GM12878 (cell line): ENCODE measurements around the gene R3HDM2. TPM values are rescaled to one million over a fixed set of nuclear protein-coding genes. Genes with fewer than 3 reads are reported as not detected.

Experiments
- ATAC-seq: fragments of 200-7000 bp; cut with Tn5 transposase; 3 replicates; pipeline ENCODE4 v1.9.1; 2020; ENCODE audit warnings: mild to moderate bottlenecking, moderate library complexity
- BruUV-seq: library from RNA; stranded (reverse); fragments of 400-500 nt; replicated peaks from 2 replicates; lab custom pipeline; 2021; lab: Mats Ljungman, UMichigan
- CTCF ChIA-PET: fragments of 300-600 bp; sonication (Branson Sonifier 250); formaldehyde crosslinking; extraction: SDS; loops from one replicate; lab custom pipeline; 2021; ENCODE audit warnings: inconsistent platforms; lab: Yijun Ruan, JAX
- POLR2A ChIA-PET: fragments of 350-600 bp; formaldehyde crosslinking; extraction: SDS; loops from one replicate; lab custom pipeline; 2021; ENCODE audit warnings: inconsistent platforms; lab: Charles Lee
- RAD21 ChIA-PET: fragments of 300-600 bp; sonication (Branson Sonifier 250); formaldehyde crosslinking; loops from one replicate; lab custom pipeline; 2023; ENCODE audit warnings: antibody characterized with exemption; ENCODE audit not compliant: unreplicated experiment; lab: Charles Lee
- SMC1A ChIA-PET: fragments of 300-600 bp; sonication (Branson Sonifier 250); formaldehyde crosslinking; loops from one replicate; lab custom pipeline; 2023; ENCODE audit not compliant: unreplicated experiment, uncharacterized antibody; lab: Charles Lee
- DNase-seq: peaks from one replicate; pipeline ENCODE4 v3.0.0-alpha.2; 2011; ENCODE audit warnings: low read depth, low spot score
- FAIRE-seq: peaks from 3 replicates; lab custom pipeline; 2011; peaks lifted over from hg19 to GRCh38; lab: Jason Lieb, UNC
- H2AFZ ChIP-seq: 2 replicates; pipeline ENCODE4 v1.6.0; 2011; ENCODE audit warnings: low read depth, low read length, control low read depth; ENCODE audit not compliant: control insufficient read depth
- H3K27ac ChIP-seq: 2 replicates; pipeline ENCODE4 v1.5.1; 2011; ENCODE audit warnings: control low read depth; ENCODE audit not compliant: control insufficient read depth, insufficient read depth
- H3K27me3 ChIP-seq, 2 experiments: replicated peaks in 1 of 2; 2 replicates each; pipeline versions ENCODE4 v1.6.0 to v1.6.1; 2011; ENCODE audit warnings: low read length in 1 of 2; ENCODE audit not compliant: control insufficient read depth in 2 of 2, insufficient read depth in 2 of 2
- H3K36me3 ChIP-seq, 2 experiments: 2 replicates each; pipeline ENCODE4 v1.5.1; 2011; ENCODE audit warnings: low read length in 1 of 2; ENCODE audit not compliant: control insufficient read depth in 2 of 2, insufficient read depth in 2 of 2
- H3K4me1 ChIP-seq: 2 replicates; pipeline ENCODE4 v1.6.1; 2011; ENCODE audit warnings: mild to moderate bottlenecking, low read length, moderate library complexity, mixed read lengths; ENCODE audit not compliant: control insufficient read depth, insufficient read depth
- H3K4me2 ChIP-seq: 2 replicates; pipeline ENCODE4 v1.6.0; 2011; ENCODE audit warnings: control low read depth; ENCODE audit not compliant: control insufficient read depth, insufficient read depth
- H3K4me3 ChIP-seq: fragments of 200-600 bp; sonication (generic); 2 replicates; pipeline ENCODE4 v1.5.1; 2016
- H3K79me2 ChIP-seq: 2 replicates; pipeline ENCODE4 v1.6.0; 2011; ENCODE audit warnings: low read length; ENCODE audit not compliant: control insufficient read depth, insufficient read depth
- H3K9ac ChIP-seq: 2 replicates; pipeline ENCODE4 v1.8.0; 2011; ENCODE audit warnings: low read length, control low read depth, mixed read lengths; ENCODE audit not compliant: control insufficient read depth, insufficient read depth
- H3K9me3 ChIP-seq: replicated peaks from 3 replicates; pipeline ENCODE4 v1.5.1; 2011; ENCODE audit warnings: mild to moderate bottlenecking, low read length; ENCODE audit not compliant: control insufficient read depth, insufficient read depth
- H4K20me1 ChIP-seq: 2 replicates; pipeline ENCODE4 v1.6.0; 2011; ENCODE audit not compliant: control insufficient read depth, insufficient read depth
- ATF2 ChIP-seq: IDR thresholded peaks from 2 replicates; pipeline ENCODE4 v1.6.1; 2012; ENCODE audit warnings: low read length, inconsistent platforms
- CTCF ChIP-seq, 3 experiments: IDR thresholded peaks in 2 of 3; conservative IDR thresholded peaks in 1 of 3; 2 replicates each; pipeline ENCODE4 v1.5.1; 2011; ENCODE audit warnings: low read depth in 3 of 3, low read length in 3 of 3, mild to moderate bottlenecking in 3 of 3, control low read depth in 2 of 3, moderate library complexity in 2 of 3, inconsistent platforms in 1 of 3, mixed read lengths in 1 of 3; ENCODE audit not compliant: control insufficient read depth in 2 of 3, insufficient read depth in 1 of 3; ENCODE audit errors: extremely low read depth in 1 of 3
- WGBS: methylation state at CpG from one replicate; pipeline ENCODE4 v1.1.6; 2016; ENCODE audit warnings: low lambda C conversion rate; ENCODE audit not compliant: insufficient replicate concordance, insufficient coverage; ENCODE audit errors: missing lambda C conversion rate; 5-methylcytosine and 5-hydroxymethylcytosine counted together
- in situ Hi-C: fragments of 300-500 bp; cut with MboI; formaldehyde crosslinking; loops from 9 replicates; pipeline ENCODE4 v1.14.3; 2018; ENCODE audit warnings: mixed read lengths
- intact Hi-C: fragments of 100-400 bp; cut with micrococcal nuclease; formaldehyde crosslinking; loops from one replicate; pipeline ENCODE4 v1.14.2; 2022; ENCODE audit not compliant: unreplicated experiment
- polyA plus RNA-seq, 11 experiments: library from polyadenylated mRNA; depleted of rRNA in 4 of 11; unstranded in 6 of 11; stranded (reverse) in 5 of 11; fragments of >200 nt; fragmentation: Nextera tagmentation in 4 of 11; fragmentation: Illumina TruSeq in 1 of 11; extraction: Ambion mirVana in 4 of 11; extraction: Trizol in 1 of 11; gene quantifications; 1 replicate in 1 of 11; 2 replicates in 10 of 11; pipeline versions ENCODE4 v1.2.1 to v1.2.3, GENCODE V29; 2011 to 2016; ENCODE audit warnings: inconsistent platforms in 2 of 11, missing spikeins in 2 of 11, low read depth in 1 of 11
- total RNA-seq, 4 experiments: library from RNA; depleted of rRNA in 3 of 4; stranded (reverse); fragments of >200 nt in 3 of 4; fragmentation: Illumina TruSeq in 1 of 4; extraction: Trizol in 1 of 4; gene quantifications; 2 replicates each; pipeline versions ENCODE4 v1.2.1 to v1.2.3, GENCODE V29; 2013 to 2021

The R3HDM2 gene
- total and polyA plus RNA-seq, 10 of the 15 experiments (the other 5 are each of a cell fraction or from before 2014, with no cell fraction given), result 4.6 to 26.1 (median 11.2) TPM

DNA sequence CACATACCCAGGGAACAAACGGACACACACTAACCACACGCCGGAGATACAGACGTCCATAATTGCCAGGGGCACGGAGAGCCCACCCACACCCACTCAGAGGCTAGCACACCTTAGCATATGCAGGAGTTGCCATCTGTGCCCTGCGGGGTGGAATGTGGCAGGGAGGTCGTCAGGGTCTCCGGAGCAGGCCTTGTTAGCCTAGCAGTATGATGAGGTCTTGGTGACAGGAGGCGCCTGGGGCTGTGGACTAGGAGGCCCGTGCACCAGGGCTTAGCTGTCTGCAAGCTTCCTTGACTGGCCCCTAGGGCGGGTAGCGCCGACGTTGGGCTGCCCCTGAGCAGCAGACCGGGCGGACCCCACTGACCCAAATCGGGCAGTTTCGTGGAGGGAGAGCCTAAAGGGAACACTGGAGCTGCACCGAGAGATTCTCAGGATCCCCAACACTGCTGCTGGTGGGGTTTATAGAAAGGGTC, 189.9 kb downstream of the R3HDM2 start:
- RAD21 ChIA-PET, result interaction anchor here (1.2 to 14.4 kb wide), 5 partner anchors 11 to 212 kb away, joined by 3 to 85 read pairs (median 5); partner anchors contain the start of genes INHBE, SHMT2 and STAT6
- POLR2A ChIA-PET, result interaction anchor here (1.1 to 2.8 kb wide), 3 partner anchors 11 to 27 kb away, joined by 3 to 15 read pairs (median 5); partner anchors contain the start of gene SHMT2
- Histone ChIP-seq H3K27ac (no peak overlapping the region), H3K9ac (no peak overlapping the region), H2AFZ (no peak overlapping the region), H3K4me1 (peaks cover 50% of the 10 kb centered on the region), H3K27me3 (peaks cover 5 to 8% of the 10 kb centered on the region in 2 experiments; a peak in 3 of 4 replicates), H3K9me3 (no peaks in the 10 kb centered on the region), H3K36me3 (no peaks in the 10 kb centered on the region), H3K4me3 (peak overlapping the region; percentile 68; the same call in 1 of the 2 replicates), H3K4me2 (peak overlapping the region; percentile 93), H4K20me1 (peaks cover 2% of the 10 kb centered on the region; the same call in 1 of the 2 replicates), H3K79me2 (no peaks in the 10 kb centered on the region)
- SMC1A ChIA-PET, result interaction anchor here (2.2 to 8.1 kb wide), 2 partner anchors 12 to 27 kb away, joined by 11 to 55 read pairs; partner anchors contain the start of gene SHMT2
- intact Hi-C loops, result loop anchor here (5.0 kb wide), 1 partner anchor 119 kb away; no protein-coding TSS in a partner anchor
- in situ Hi-C loops, result no loop called here
- TF ChIP-seq ATF2, result no peak
- TF ChIP-seq CTCF (IDR thresholded peaks at IDR 0.05 in 2 of 3, conservative IDR thresholded peaks at IDR 0.05 in 1 of 3; ENCODE audit: control insufficient read depth in 2 of 3, extremely low read depth in 1 of 3, insufficient read depth in 1 of 3, low read depth in 3 of 3, low read length in 3 of 3), result 0 out of 6 replicates have a peak, but pooled peaks of 1 of the 3 experiments have one; percentile 7
- no peak for DNase-seq
- no peak for FAIRE-seq
- ATAC-seq, result no peak
- no TSS peak for BruUV-seq
- 19% methylated on average over 19 of the region's 19 CpGs for WGBS
- CTCF ChIA-PET, result interaction anchor here (1.0 to 10.7 kb wide), 8 partner anchors 10 to 246 kb away, joined by 3 to 271 read pairs (median 22); partner anchors contain the start of genes INHBE, SHMT2, STAC3 and STAT6
